ENCODE results near the gene GALNT18.

GRCh38 chr11:11491014-11491413, 130.8 kb downstream of the GALNT18 start:
- TF ChIP-seq CTCF (conservative IDR thresholded peaks at IDR 0.05; ENCODE audit: low read length) (no peak), EZH2phosphoT487 (IDR thresholded peaks at IDR 0.05; ENCODE audit: borderline replicate concordance, low read depth, low read length) (no peak)

All from OCI-LY7 (cell line).